Retinal pigment epithelial cell (primary cell): ENCODE measurements around the gene SYTL2.
A peak's percentile ranks its signal among the peaks of the same experiment; 100 is the strongest.

ENCODE experiments used
- DNase-seq: peaks from one replicate; pipeline ENCODE4 v3.0.0-alpha.2; 2010; ENCODE audit warnings: low read depth
- H3K4me3 ChIP-seq: 2 replicates; pipeline ENCODE4 v1.5.1; 2011; ENCODE audit warnings: mild to moderate bottlenecking, low read length, control low read depth, moderate library complexity
- CTCF ChIP-seq: conservative IDR thresholded peaks from 2 replicates; pipeline ENCODE4 v1.5.1; 2011; ENCODE audit warnings: low read depth, low read length, control low read depth, inconsistent platforms

Gene SYTL2

GRCh38 chr11:85768473-85769146 is 42.3 kb downstream of the SYTL2 start:
- H3K4me3 ChIP-seq: no peak overlapping the region
- TF ChIP-seq CTCF: no peak
- no peak for DNase-seq

- no peak overlapping the region for H3K4me3 ChIP-seq
- no peak for TF ChIP-seq CTCF
- no peak for DNase-seq
These were observed 43.5 kb downstream of the SYTL2 start for GRCh38 chr11:85767246-85767945.

- DNase-seq: no peak
- no peak for TF ChIP-seq CTCF
- H3K4me3 ChIP-seq: no peak overlapping the region
These were observed 44.2 kb downstream of the SYTL2 start for GRCh38 chr11:85766721-85767161.

GRCh38 chr11:85764796-85765195 is 46.1 kb downstream of the SYTL2 start:
- DNase-seq: no peak
- no peak overlapping the region for H3K4me3 ChIP-seq

GRCh38 chr11:85762226-85762625 is 48.7 kb downstream of the SYTL2 start:
- DNase-seq: no peak
- no peak overlapping the region for H3K4me3 ChIP-seq
- no peak for TF ChIP-seq CTCF

More at GRCh38 chr11:85764796-85765195, 46.1 kb downstream of the SYTL2 start:
- no peak for TF ChIP-seq CTCF

GRCh38 chr11:85759915-85760314 is 51.0 kb downstream of the SYTL2 start:
- TF ChIP-seq CTCF: no peak
- peak; percentile 8 for DNase-seq
- H3K4me3 ChIP-seq: no peak overlapping the region
